Progenitor cell of endocrine pancreas (in vitro differentiated cells): ENCODE data around the gene SPHKAP. TPM values are rescaled to one million over a fixed set of nuclear protein-coding genes. Genes with fewer than 3 reads are reported as not detected.

Source experiments
- DNase-seq: peaks from one replicate; pipeline ENCODE4 v3.0.0; 2021; ENCODE audit warnings: low spot score; ENCODE audit not compliant: unreplicated experiment
- H3K27ac Mint-ChIP-seq: 2 replicates; pipeline ENCODE4 v1.8.0; 2021; ENCODE audit warnings: mild to moderate bottlenecking, moderate library complexity, mixed read lengths
- H3K27me3 Mint-ChIP-seq: 2 replicates; pipeline ENCODE4 v1.8.0; 2021; ENCODE audit warnings: mixed read lengths
- H3K36me3 Mint-ChIP-seq: 2 replicates; pipeline ENCODE4 v1.8.0; 2022; ENCODE audit warnings: mixed read lengths; ENCODE audit not compliant: insufficient read depth
- H3K4me1 Mint-ChIP-seq: 2 replicates; pipeline ENCODE4 v1.8.0; 2021; ENCODE audit warnings: low read depth, mixed read lengths
- H3K4me3 Mint-ChIP-seq: 2 replicates; pipeline ENCODE4 v1.8.0; 2021; ENCODE audit warnings: low read depth, mild to moderate bottlenecking, moderate library complexity, mixed read lengths
- H3K9me3 Mint-ChIP-seq: 2 replicates; pipeline ENCODE4 v1.8.0; 2021; ENCODE audit warnings: low read depth, mixed read lengths
- total RNA-seq: library from RNA; stranded (reverse); gene quantifications from 2 replicates; pipeline ENCODE4 v1.2.1, GENCODE V29; 2021
- TF ChIP-seq, protein P1 (sequence below): fragments of 200-600 bp; sonication (generic); IDR thresholded peaks from one replicate; pipeline ENCODE4 v1.5.0; 2021; ENCODE audit warnings: antibody characterized with exemption, mild to moderate bottlenecking; ENCODE audit not compliant: unreplicated experiment

Gene SPHKAP
- total RNA-seq, 1 donor from 2014 or later = 0.07 TPM

DNA sequence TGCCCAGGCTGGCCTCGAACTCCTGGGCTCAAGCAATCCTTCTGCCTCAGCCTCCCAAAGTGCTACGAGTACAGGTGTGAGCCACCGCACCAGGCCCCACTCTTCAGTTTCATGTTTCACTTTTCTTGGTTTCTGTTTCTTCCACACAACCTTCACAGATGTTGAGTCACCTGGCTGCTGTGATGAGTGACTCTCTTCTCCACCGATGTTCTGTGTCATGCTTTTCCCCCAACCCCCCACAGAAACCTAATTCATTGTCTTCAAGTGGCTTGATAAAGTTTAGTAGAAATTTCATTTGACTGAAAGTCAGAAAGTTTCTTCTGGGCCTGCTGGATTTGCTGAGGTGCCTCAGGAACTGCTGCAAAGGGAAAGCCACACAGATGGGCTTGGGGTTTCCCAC is 78.5 kb downstream of the SPHKAP start:
- H3K4me3 Mint-ChIP-seq = no peak overlapping the region
- DNase-seq = no peak
- no peaks in the 10 kb centered on the region for H3K27me3 Mint-ChIP-seq
- peaks cover 18% of the 10 kb centered on the region for H3K9me3 Mint-ChIP-seq
- TF ChIP-seq, protein P1, sequence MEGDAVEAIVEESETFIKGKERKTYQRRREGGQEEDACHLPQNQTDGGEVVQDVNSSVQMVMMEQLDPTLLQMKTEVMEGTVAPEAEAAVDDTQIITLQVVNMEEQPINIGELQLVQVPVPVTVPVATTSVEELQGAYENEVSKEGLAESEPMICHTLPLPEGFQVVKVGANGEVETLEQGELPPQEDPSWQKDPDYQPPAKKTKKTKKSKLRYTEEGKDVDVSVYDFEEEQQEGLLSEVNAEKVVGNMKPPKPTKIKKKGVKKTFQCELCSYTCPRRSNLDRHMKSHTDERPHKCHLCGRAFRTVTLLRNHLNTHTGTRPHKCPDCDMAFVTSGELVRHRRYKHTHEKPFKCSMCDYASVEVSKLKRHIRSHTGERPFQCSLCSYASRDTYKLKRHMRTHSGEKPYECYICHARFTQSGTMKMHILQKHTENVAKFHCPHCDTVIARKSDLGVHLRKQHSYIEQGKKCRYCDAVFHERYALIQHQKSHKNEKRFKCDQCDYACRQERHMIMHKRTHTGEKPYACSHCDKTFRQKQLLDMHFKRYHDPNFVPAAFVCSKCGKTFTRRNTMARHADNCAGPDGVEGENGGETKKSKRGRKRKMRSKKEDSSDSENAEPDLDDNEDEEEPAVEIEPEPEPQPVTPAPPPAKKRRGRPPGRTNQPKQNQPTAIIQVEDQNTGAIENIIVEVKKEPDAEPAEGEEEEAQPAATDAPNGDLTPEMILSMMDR = no peak
- no peak overlapping the region for H3K27ac Mint-ChIP-seq
- no peaks in the 10 kb centered on the region for H3K4me1 Mint-ChIP-seq
- H3K36me3 Mint-ChIP-seq = peaks cover 2% of the 10 kb centered on the region

DNA sequence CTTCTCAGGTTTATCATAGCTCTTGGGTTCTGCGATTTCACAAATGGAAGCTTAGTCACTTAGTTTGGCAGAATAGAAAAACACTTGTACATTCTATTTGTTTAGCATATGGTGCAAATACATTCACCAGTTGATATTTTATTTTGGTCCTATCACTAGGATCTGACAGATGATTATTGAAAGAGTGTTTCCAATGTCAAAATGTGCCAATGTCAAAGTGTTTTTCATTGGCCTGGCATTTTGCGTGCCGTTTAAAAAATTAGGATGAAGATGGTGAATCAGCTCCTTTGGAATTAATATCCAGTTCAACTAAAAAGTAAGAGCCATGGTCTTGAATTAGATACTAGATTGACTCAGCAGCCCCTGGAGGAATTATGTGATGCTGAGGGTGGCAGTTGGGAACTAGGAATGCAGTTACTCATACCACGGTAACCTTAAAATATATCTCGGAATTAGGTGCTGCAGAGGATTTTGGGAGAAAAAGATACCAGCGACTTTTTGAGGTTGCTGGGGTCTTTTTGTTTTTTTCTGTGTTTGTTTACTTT is 87.0 kb downstream of the SPHKAP start:
- peaks cover 25% of the 10 kb centered on the region for H3K9me3 Mint-ChIP-seq
- H3K27me3 Mint-ChIP-seq = no peaks in the 10 kb centered on the region
- H3K4me1 Mint-ChIP-seq = no peaks in the 10 kb centered on the region
- DNase-seq = no peak
- no peaks in the 10 kb centered on the region for H3K36me3 Mint-ChIP-seq
- TF ChIP-seq, protein P1 = no peak
- no peak overlapping the region for H3K4me3 Mint-ChIP-seq
- no peak overlapping the region for H3K27ac Mint-ChIP-seq

DNA sequence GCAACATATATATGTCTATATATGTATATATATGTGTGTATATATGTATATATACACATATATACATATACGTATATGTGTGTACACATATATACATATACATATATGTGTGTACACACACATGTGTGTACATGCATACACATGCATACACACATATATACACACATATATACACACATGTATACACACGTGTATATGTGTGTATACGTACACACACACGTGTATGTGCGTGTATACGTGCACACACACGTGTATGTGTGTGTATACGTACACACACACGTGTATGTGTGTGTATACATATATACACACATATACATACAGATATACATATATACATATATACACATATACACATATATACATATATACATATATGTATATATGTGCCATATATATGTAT is 89.4 kb downstream of the SPHKAP start:
- DNase-seq = no peak
- Mint-ChIP-seq H3K4me3 (no peak overlapping the region), H3K36me3 (no peaks in the 10 kb centered on the region), H3K9me3 (peaks cover 25% of the 10 kb centered on the region), H3K27me3 (no peaks in the 10 kb centered on the region), H3K27ac (no peak overlapping the region), H3K4me1 (no peaks in the 10 kb centered on the region)
- TF ChIP-seq, protein P1 = no peak

DNA sequence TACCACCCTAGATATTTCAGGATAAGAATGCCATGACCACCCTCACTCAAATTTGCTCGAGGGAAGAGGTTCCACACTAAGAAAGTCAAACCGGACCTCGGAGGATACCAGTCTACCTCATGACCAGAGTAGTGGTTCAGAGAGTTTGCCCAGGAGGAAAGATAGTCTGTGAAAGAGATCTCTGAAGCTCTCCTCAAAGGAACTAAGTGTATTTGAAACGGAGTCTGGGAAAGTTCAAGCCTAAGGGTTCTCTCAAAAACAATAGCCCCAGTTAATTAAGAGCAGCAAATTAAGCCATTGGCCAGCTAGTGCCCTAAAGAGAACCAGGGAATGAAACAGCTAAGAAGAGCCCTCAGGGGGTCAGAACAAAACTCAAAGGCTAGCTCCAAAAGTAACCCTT is 94.9 kb downstream of the SPHKAP start:
- TF ChIP-seq, protein P1 = no peak
- Mint-ChIP-seq H3K36me3 (no peaks in the 10 kb centered on the region), H3K9me3 (peaks cover 25% of the 10 kb centered on the region), H3K4me3 (no peak overlapping the region), H3K4me1 (no peaks in the 10 kb centered on the region), H3K27ac (no peak overlapping the region), H3K27me3 (no peaks in the 10 kb centered on the region)
- DNase-seq = no peak

DNA sequence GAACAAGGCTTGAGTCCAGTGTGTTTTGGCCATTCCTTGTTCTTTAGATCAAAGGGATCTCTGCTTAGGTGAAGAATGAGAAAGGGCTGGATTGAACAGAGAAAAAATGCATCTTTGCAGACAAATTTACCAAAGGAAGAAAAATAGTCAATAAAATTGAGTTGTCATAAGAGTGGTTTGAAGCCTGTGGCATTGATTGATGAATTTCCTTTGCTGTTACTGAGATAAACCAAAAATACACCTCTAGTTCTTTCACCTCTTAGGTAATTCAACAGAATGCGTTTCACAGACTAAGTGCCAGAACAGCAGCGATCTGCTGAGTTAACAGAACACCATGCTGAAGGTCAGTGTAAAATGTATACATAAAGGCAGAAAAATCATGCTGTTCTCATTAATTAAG is 96.8 kb downstream of the SPHKAP start:
- Mint-ChIP-seq H3K4me1 (no peaks in the 10 kb centered on the region), H3K36me3 (no peaks in the 10 kb centered on the region), H3K4me3 (no peak overlapping the region), H3K27me3 (no peaks in the 10 kb centered on the region), H3K27ac (no peak overlapping the region), H3K9me3 (peaks cover 11% of the 10 kb centered on the region)
- no peak for DNase-seq
- TF ChIP-seq, protein P1 = no peak
